Measurements from ENCODE around the gene RAPGEF4.

RAPGEF4 gene

DNA sequence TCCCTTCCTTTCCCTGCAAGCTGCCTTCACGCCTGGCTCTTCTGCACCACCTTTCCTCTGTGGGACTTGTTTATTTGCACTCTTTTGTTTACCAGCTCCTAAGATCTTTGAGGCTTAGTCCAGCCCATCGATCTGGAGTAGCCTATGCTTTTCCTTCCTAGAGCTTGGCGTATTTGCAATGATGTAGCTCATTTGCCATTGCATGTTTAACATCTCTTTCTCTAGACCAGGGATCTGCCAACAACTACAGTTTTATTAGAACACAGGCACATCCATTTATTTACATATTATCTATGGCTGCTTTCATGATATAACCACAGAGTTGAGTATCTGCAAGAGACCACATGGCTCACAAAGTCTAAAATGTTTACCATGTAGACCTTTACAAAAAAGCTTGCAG, 150.4 kb downstream of the RAPGEF4 start:
- no peaks in the 10 kb centered on the region for H3K27me3 ChIP-seq
- no peaks in the 10 kb centered on the region; the same call in 1 of the 2 replicates for H3K4me1 ChIP-seq
- no peak for DNase-seq
- no peak overlapping the region for H3K4me3 ChIP-seq (ENCODE audit: low read depth, low read length)
- H3K36me3 ChIP-seq = no peaks in the 10 kb centered on the region
- H3K9me3 ChIP-seq = no peaks in the 10 kb centered on the region
- TF ChIP-seq, protein P1, sequence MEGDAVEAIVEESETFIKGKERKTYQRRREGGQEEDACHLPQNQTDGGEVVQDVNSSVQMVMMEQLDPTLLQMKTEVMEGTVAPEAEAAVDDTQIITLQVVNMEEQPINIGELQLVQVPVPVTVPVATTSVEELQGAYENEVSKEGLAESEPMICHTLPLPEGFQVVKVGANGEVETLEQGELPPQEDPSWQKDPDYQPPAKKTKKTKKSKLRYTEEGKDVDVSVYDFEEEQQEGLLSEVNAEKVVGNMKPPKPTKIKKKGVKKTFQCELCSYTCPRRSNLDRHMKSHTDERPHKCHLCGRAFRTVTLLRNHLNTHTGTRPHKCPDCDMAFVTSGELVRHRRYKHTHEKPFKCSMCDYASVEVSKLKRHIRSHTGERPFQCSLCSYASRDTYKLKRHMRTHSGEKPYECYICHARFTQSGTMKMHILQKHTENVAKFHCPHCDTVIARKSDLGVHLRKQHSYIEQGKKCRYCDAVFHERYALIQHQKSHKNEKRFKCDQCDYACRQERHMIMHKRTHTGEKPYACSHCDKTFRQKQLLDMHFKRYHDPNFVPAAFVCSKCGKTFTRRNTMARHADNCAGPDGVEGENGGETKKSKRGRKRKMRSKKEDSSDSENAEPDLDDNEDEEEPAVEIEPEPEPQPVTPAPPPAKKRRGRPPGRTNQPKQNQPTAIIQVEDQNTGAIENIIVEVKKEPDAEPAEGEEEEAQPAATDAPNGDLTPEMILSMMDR (IDR thresholded peaks at IDR 0.05; ENCODE audit: low read depth, low read length) = no peak

DNA sequence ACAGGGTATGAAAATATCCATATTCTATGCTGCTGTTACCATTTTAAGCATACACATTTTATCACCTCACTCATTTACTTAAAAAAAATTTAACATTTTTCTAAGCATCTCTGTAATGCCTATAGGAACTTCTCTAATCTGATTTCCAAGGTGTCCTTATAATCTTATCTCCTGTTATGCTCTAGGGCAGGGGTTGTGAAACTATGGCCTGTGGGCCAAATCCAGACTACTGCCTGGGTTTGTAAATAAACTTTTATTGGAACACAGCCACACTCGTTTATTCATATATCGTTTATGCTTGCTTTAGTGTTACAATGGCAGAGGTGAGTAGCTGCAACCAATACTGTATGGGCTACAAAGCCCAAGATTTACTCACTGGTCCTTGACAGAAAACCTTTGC, 151.6 kb downstream of the RAPGEF4 start:
- no peaks in the 10 kb centered on the region for H3K27me3 ChIP-seq
- TF ChIP-seq, protein P1 (IDR thresholded peaks at IDR 0.05; ENCODE audit: low read depth, low read length) = no peak
- DNase-seq = no peak
- no peak overlapping the region for H3K4me3 ChIP-seq (ENCODE audit: low read depth, low read length)
- no peaks in the 10 kb centered on the region; the same call in 1 of the 2 replicates for H3K4me1 ChIP-seq
- no peaks in the 10 kb centered on the region for H3K36me3 ChIP-seq
- no peaks in the 10 kb centered on the region for H3K9me3 ChIP-seq

DNA sequence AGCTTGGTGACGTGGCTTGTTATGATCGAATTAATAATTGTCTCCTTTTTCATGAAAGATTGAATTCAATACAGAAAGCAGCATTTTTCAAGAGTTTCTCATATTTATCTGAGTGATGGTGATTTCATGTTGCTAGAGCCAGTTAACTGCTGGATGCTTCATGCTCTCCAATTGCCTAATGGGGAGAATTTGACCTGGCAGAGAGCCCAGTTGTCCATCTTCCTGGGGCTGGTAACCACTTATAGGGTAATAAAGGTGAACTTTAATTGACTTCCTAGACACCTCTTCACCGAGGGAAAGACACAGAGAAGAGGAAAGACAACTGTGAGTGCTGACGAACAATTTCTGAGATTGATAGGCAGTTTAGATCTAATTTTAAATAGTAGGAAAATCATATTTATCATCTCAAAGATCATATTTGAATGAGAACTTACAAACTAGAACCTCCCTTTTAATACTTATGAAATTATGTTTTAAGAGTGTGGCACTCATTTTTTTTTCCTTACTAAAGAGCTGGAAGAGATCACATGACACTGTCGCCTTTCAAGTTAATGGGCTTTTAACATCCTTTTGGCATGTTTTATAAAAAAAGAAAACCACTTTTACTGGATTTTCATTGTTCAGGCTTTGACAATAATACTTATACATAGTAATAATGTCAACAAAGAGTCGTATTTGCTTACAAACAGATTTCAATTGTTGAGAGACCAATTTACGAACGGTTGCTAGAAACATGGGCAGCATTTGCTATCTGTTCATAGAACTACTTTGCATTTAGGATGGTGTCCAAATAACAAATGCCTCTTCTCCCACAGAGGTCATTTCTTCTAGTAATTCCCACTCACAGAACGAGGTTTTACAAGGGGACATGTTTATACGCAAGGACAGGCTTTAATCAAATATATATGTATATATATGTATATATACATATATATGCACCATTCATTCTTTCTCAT, 153.3 kb downstream of the RAPGEF4 start:
- TF ChIP-seq, protein P1 (IDR thresholded peaks at IDR 0.05; ENCODE audit: low read depth, low read length) = no peak
- Histone ChIP-seq H3K36me3 (no peaks in the 10 kb centered on the region), H3K27me3 (no peaks in the 10 kb centered on the region), H3K4me3 (ENCODE audit: low read depth, low read length) (peak overlapping the region; percentile 17; the same call in 1 of the 2 replicates), H3K9me3 (no peaks in the 10 kb centered on the region), H3K4me1 (peaks cover 2% of the 10 kb centered on the region)
- peak; percentile 63 for DNase-seq

DNA sequence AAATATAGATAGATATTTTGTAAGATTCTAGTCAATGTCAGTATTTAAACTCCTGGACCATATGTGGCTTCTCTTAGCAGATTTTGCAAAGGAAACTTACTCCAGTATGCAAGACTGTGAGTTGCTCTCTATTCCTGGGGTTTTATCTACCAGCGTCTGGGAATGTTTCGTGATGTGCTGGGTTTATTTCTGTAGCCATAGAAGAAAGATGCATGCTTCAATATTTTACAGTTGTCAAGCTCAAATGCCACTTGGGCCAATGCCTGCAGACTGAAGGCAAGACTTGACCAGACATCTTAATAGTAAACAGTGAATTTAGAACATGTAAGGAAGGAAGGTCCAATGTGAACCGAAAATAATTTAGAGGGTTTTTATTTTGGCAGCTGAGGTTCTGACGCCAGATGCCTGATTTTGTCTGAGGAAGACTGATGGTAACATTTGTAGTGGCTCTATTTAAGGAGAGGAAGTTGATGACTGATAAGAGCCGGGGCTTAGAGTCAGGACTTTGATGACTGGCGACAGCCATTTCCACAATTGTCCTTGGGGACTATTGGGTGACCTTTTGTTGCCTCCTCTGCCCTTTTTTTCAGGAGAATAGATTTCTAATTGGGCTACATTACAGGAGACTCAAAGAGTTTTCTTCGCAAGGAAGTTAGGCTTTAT, 154.3 kb downstream of the RAPGEF4 start:
- DNase-seq = no peak
- H3K27me3 ChIP-seq = no peaks in the 10 kb centered on the region
- H3K36me3 ChIP-seq = no peaks in the 10 kb centered on the region
- no peaks in the 10 kb centered on the region for H3K9me3 ChIP-seq
- H3K4me3 ChIP-seq (ENCODE audit: low read depth, low read length) = no peak overlapping the region; the same call in 1 of the 2 replicates
- TF ChIP-seq, protein P1 (IDR thresholded peaks at IDR 0.05; ENCODE audit: low read depth, low read length) = no peak
- peaks cover 2% of the 10 kb centered on the region for H3K4me1 ChIP-seq

DNA sequence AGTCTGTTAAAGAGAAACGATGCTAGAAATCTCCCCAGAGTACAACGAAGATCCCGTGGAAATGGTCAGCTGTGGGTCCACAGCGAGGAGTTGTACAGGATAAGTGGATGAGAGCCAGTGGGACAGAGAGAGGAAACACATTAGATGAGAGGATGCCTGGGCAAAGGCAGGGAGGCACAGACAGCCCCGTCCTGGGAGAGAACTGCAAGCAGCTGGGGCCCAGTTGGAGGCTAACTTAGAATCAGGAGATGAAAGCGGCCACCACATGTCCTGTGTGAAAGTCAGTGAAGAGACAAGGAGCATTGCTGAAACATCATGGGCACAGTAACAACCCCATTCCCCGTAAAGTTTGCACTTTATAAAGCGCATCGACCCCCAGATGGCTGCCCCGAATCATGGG, 157.5 kb downstream of the RAPGEF4 start:
- TF ChIP-seq, protein P1 (IDR thresholded peaks at IDR 0.05; ENCODE audit: low read depth, low read length) = no peak
- no peaks in the 10 kb centered on the region for H3K36me3 ChIP-seq
- no peaks in the 10 kb centered on the region for H3K27me3 ChIP-seq
- H3K4me1 ChIP-seq = peaks cover 2% of the 10 kb centered on the region
- no peak overlapping the region for H3K4me3 ChIP-seq (ENCODE audit: low read depth, low read length)
- H3K9me3 ChIP-seq = no peaks in the 10 kb centered on the region
- no peak for DNase-seq

Data from BE2C (cell line).